GM12801 (cell line): ENCODE data around the gene ANKRD13D.

ENCODE experiments used
- CTCF ChIP-seq: IDR thresholded peaks from one replicate; pipeline ENCODE4 v1.5.1; 2011; ENCODE audit warnings: control low read depth; ENCODE audit not compliant: insufficient read length; ENCODE audit errors: extremely low read depth

ANKRD13D gene

GRCh38 chr11:67255864-67256263 is 33.2 kb upstream of the ANKRD13D start:
- TF ChIP-seq CTCF: no peak

- no peak for TF ChIP-seq CTCF
These were observed 32.5 kb upstream of the ANKRD13D start for GRCh38 chr11:67256477-67257135.

- TF ChIP-seq CTCF: no peak
These were observed 28.7 kb upstream of the ANKRD13D start for GRCh38 chr11:67260406-67260805.

- no peak for TF ChIP-seq CTCF
These were observed 27.5 kb upstream of the ANKRD13D start for GRCh38 chr11:67261640-67261945.

GRCh38 chr11:67261946-67262681 is 27.0 kb upstream of the ANKRD13D start:
- no peak for TF ChIP-seq CTCF

- TF ChIP-seq CTCF: no peak
These were observed 26.1 kb upstream of the ANKRD13D start for GRCh38 chr11:67262731-67263675.

- no peak for TF ChIP-seq CTCF
These were observed 24.8 kb upstream of the ANKRD13D start for GRCh38 chr11:67264260-67264659.
